Measurements from ENCODE around the gene KCNIP1. TPM values are rescaled to one million over a fixed set of nuclear protein-coding genes. Genes with fewer than 3 reads are reported as not detected.

KCNIP1 gene
- polyA plus RNA-seq, 1 donor (not counting 4 experiments of a cell fraction or from before 2014, with no cell fraction given), result not detected

GRCh38 chr5:170614720-170615119, 110.9 kb downstream of the KCNIP1 start:
- FAIRE-seq, result peak; percentile 71
- Histone ChIP-seq H3K9ac (ENCODE audit: control insufficient read depth, extremely low read depth, insufficient read depth, low read length) (no peak overlapping the region), H3K9me1 (ENCODE audit: control insufficient read depth, extremely low read depth, insufficient read depth, low read length) (no peaks in the 10 kb centered on the region), H2AFZ (ENCODE audit: control insufficient read depth, low read length) (no peak overlapping the region), H4K20me1 (ENCODE audit: control insufficient read depth, extremely low read depth, insufficient read depth, low read length) (no peaks in the 10 kb centered on the region), H3K4me1 (ENCODE audit: control insufficient read depth, extremely low read depth, insufficient read depth, low read length) (peaks cover 6% of the 10 kb centered on the region), H3K27me3 (ENCODE audit: control insufficient read depth, extremely low read depth, insufficient read depth, low read length) (peaks cover 6% of the 10 kb centered on the region), H3K4me3 (ENCODE audit: control insufficient read depth in 2 of 3, extremely low read depth in 1 of 3, insufficient read depth in 2 of 3, low read depth in 1 of 3, low read length in 3 of 3) (no peak overlapping the region), H3K27ac (ENCODE audit: control insufficient read depth, insufficient read depth, low read length) (no peak overlapping the region), H3K79me2 (ENCODE audit: control insufficient read depth, insufficient read depth, low read length) (no peaks in the 10 kb centered on the region), H3K4me2 (ENCODE audit: control insufficient read depth, extremely low read depth, insufficient read depth, low read depth, low read length) (peak overlapping the region; percentile 53), H3K9me3 (ENCODE audit: control insufficient read depth, low read depth, low read length) (no peaks in the 10 kb centered on the region), H3K36me3 (ENCODE audit: control insufficient read depth in 2 of 2, extremely low read depth in 1 of 2, insufficient read depth in 2 of 2, low read length in 2 of 2) (no peaks in the 10 kb centered on the region)
- TF ChIP-seq CTCF (optimal IDR thresholded peaks at IDR 0.05 in 1 of 3, IDR thresholded peaks at IDR 0.05 in 1 of 3, conservative IDR thresholded peaks at IDR 0.05 in 1 of 3; ENCODE audit: extremely low read depth in 1 of 3, insufficient read depth in 2 of 3, low read length in 3 of 3), result no peak
- no peak for TF ChIP-seq EZH2 (IDR thresholded peaks at IDR 0.05; ENCODE audit: low read length)
- no peak for DNase-seq (ENCODE audit: low read depth, low spot score)
- dilution Hi-C loops (cut with MboI; ENCODE audit: extremely low pct_ligation_motif_present, low sequenced_read_pairs), result no loop called here

- dilution Hi-C loops (cut with MboI; ENCODE audit: extremely low pct_ligation_motif_present, low sequenced_read_pairs), result no loop called here
- Histone ChIP-seq H2AFZ (ENCODE audit: control insufficient read depth, low read length) (no peak overlapping the region), H4K20me1 (ENCODE audit: control insufficient read depth, extremely low read depth, insufficient read depth, low read length) (no peaks in the 10 kb centered on the region), H3K79me2 (ENCODE audit: control insufficient read depth, insufficient read depth, low read length) (no peaks in the 10 kb centered on the region), H3K9ac (ENCODE audit: control insufficient read depth, extremely low read depth, insufficient read depth, low read length) (no peak overlapping the region), H3K4me1 (ENCODE audit: control insufficient read depth, extremely low read depth, insufficient read depth, low read length) (peaks cover 6% of the 10 kb centered on the region), H3K9me1 (ENCODE audit: control insufficient read depth, extremely low read depth, insufficient read depth, low read length) (no peaks in the 10 kb centered on the region), H3K4me3 (ENCODE audit: control insufficient read depth in 2 of 3, extremely low read depth in 1 of 3, insufficient read depth in 2 of 3, low read depth in 1 of 3, low read length in 3 of 3) (no peak overlapping the region), H3K27me3 (ENCODE audit: control insufficient read depth, extremely low read depth, insufficient read depth, low read length) (peaks cover 6% of the 10 kb centered on the region), H3K9me3 (ENCODE audit: control insufficient read depth, low read depth, low read length) (no peaks in the 10 kb centered on the region), H3K36me3 (ENCODE audit: control insufficient read depth in 2 of 2, extremely low read depth in 1 of 2, insufficient read depth in 2 of 2, low read length in 2 of 2) (no peaks in the 10 kb centered on the region), H3K4me2 (ENCODE audit: control insufficient read depth, extremely low read depth, insufficient read depth, low read depth, low read length) (no peak overlapping the region), H3K27ac (ENCODE audit: control insufficient read depth, insufficient read depth, low read length) (no peak overlapping the region)
- DNase-seq (ENCODE audit: low read depth, low spot score) (no peak), FAIRE-seq (no peak)
- TF ChIP-seq CTCF (optimal IDR thresholded peaks at IDR 0.05 in 1 of 3, IDR thresholded peaks at IDR 0.05 in 1 of 3, conservative IDR thresholded peaks at IDR 0.05 in 1 of 3; ENCODE audit: extremely low read depth in 1 of 3, insufficient read depth in 2 of 3, low read length in 3 of 3), result no peak
- no peak for TF ChIP-seq EZH2 (IDR thresholded peaks at IDR 0.05; ENCODE audit: low read length)
Measured at GRCh38 chr5:170617533-170618490, 114.0 kb downstream of the KCNIP1 start.

Measured in keratinocyte (primary cell).